DOHH2 (cell line): ENCODE data around the gene CLPSL1.

Source experiments
- EZH2phosphoT487 ChIP-seq: fragments of 200-600 bp; sonication (generic); IDR thresholded peaks from 2 replicates; pipeline ENCODE4 v1.6.1; 2017; ENCODE audit warnings: borderline replicate concordance, mild to moderate bottlenecking, antibody characterized with exemption, low read length, moderate library complexity, mixed read lengths
- TF ChIP-seq, protein P1 (sequence below): fragments of 200-600 bp; sonication (generic); IDR thresholded peaks from one replicate; pipeline ENCODE4 v1.5.1; 2014; ENCODE audit warnings: antibody characterized with exemption, mild to moderate bottlenecking, low read depth, low read length; ENCODE audit not compliant: poor library complexity, severe bottlenecking

DNA sequence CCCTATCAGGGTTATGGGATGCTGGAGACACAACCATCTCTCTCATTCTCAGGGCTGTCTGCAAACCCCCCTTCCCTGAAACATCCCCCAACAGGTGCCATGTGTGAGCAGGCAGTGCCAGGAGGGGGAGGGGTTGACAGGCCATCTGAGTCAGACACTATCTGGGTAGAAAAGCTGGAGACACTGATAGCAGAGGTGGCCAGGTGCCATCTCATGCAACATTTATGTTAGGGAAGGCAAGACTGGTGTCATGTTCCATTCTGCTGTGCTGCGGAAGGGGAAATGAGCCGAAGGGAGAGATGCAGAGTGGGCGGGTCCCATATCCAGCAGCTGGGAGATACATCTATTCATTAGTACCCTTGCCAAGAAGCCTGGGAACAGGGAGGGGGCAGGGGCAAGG, 27.9 kb downstream of the CLPSL1 start:
- TF ChIP-seq, protein P1, sequence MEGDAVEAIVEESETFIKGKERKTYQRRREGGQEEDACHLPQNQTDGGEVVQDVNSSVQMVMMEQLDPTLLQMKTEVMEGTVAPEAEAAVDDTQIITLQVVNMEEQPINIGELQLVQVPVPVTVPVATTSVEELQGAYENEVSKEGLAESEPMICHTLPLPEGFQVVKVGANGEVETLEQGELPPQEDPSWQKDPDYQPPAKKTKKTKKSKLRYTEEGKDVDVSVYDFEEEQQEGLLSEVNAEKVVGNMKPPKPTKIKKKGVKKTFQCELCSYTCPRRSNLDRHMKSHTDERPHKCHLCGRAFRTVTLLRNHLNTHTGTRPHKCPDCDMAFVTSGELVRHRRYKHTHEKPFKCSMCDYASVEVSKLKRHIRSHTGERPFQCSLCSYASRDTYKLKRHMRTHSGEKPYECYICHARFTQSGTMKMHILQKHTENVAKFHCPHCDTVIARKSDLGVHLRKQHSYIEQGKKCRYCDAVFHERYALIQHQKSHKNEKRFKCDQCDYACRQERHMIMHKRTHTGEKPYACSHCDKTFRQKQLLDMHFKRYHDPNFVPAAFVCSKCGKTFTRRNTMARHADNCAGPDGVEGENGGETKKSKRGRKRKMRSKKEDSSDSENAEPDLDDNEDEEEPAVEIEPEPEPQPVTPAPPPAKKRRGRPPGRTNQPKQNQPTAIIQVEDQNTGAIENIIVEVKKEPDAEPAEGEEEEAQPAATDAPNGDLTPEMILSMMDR, result no peak
- TF ChIP-seq EZH2phosphoT487, result no peak
